Amygdala (tissue), 56 donors: ENCODE results near the gene SHISA2.
"Not testable (repeated sequence)": the region's sequence is repeated elsewhere in the genome, so short reads cannot be mapped to it uniquely, and the experiment has no call there.

Experiments used
- DNase-seq, 56 donors: peaks; one replicate each; lab custom pipeline; 2025; lab: John Stamatoyannopoulos, UW

SHISA2 gene

GRCh38 chr13:26051657-26052311 lies at the start of gene SHISA2:
Gene SHISA2, minus strand, starts transcription at chr13:26052016. Its CDS starts 1,041 bp downstream, at chr13:26050975.
- DNase-seq, result peak in 38 of 56 donors; percentile 9 to 77 (median 32)

DNA sequence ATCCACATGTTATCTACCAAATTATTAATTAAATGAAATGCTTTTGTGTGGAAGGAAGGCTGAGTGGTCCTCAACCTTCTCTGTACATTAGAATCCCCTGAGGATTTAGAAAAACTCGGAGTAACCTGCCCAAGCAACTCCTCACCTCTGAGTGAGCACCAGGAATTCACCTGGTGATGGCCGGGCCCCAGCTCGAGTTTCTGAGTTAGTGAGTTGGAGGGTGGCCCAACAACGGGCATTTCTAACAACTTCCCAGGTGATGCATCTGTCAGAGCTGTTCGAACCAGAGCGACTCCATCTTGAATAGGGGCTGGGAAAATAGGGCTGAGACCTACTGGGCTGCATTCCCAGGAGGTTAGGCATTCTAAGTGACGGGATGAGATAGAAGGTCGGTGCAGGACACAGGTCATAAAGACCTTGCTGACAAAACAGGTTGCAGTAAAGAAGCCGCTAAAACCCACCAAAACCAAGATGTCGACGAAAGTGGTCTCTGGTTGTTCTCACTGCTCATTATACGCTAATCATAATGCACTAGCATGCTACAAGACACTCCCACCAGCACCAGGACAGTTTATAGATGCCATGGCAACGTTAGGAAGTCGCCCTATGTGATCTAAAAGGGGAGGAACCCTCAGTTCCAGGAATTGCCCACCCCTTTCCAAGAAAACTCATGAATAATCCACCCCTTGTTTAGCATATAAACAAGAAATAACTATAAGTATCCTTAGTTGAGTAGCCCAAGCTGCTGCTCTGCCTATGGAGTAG lies 44.2 kb upstream of the SHISA2 start:
- DNase-seq, result no peak

DNA sequence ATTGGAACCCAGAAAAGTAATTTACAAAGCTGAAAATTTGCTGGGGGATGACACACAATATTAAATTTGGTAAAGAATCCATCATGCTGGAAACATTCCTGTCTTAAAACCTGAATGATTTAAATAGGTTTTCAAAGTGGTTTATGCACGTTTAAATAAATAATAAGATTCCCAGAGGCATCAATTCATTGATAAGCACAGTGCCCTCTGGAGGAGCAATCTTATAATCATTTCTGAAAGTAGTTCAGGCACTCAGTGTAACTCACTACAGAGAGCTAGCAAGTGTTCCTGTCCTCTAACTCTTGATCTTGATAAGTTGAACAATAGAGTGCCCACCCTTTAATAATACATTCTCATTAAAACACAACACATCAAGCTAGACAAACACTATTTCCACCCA lies 43.5 kb upstream of the SHISA2 start:
- DNase-seq, result no peak

- not testable (repeated sequence) for DNase-seq
These were observed 25.0 kb upstream of the SHISA2 start for GRCh38 chr13:26076821-26077220.

DNA sequence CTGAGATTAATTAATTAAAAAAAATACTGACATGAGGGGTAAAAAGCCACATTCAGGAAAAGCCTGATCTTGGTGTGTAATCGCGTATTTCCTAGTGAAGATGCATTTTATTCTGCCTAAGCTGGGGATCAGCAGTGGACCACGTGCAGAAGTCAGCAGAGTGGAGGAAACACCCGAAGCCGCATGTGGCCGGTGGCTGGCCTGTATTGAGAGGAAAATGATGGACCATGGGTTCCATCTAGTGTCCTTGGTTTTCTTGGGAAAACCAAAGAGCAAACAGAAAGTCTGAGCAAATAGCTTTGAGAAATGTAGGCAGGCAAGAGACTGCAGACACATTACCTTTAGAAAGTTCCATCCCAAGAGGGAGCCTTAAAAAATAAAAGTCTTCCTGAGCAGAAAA lies 23.7 kb upstream of the SHISA2 start:
- no peak for DNase-seq

DNA sequence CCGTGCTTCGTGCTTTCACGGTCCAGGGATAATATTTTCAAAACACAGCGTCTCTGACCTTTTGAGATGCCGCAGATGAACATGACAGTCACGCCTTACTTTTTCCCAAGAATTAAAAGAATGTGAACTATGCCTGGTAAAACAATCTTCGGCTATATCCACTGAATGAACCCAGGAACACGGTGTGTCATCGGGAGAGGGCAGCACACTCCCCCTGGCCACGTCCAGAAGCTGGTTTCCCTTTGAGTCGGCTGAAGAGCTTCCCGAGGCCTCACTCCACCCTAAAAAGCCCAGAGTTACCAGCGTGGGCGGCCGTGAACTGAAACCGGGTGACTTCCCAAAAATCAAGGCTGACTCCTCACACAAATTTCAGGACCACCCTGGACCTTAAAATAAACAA lies 22.9 kb upstream of the SHISA2 start:
- DNase-seq, result no peak

DNA sequence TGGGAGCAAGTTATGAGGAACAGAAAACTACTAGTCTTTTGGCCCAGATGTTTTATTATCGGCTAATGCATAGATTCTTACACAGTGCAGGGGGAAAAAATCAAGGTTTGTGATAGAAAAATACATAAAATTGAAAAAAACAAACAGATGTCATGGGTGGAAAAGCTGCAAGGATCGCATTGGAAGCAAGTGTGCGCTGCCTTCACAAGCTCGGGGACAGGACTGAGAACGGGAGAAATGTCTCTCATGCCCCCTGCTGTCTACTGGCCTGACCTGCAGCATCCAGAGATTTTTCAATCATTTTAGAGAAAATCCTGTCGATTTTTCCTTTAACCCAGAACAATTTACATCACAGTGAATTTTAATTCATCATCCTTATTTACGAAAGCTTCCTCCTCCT lies 20.5 kb upstream of the SHISA2 start:
- DNase-seq, result not testable (repeated sequence)

DNA sequence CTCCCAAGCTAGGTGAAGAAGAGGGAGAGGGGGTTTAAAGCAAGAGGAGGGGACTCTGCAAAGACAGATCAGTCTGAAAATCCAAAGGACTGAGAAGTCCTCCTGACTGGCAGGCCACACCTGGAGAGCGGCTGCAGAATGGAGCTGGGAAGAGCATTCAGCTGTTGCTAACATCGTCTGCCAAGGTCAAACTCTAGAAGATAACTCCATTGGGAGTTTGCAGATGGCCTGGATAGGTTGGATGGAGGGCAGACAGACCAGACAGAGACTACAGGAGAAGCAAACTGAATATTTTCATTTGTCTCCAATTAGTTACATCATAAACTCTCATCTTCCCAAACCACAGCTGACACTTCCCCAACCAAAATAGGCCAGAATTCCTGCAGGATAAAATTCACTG lies 19.9 kb upstream of the SHISA2 start:
- no peak for DNase-seq

DNA sequence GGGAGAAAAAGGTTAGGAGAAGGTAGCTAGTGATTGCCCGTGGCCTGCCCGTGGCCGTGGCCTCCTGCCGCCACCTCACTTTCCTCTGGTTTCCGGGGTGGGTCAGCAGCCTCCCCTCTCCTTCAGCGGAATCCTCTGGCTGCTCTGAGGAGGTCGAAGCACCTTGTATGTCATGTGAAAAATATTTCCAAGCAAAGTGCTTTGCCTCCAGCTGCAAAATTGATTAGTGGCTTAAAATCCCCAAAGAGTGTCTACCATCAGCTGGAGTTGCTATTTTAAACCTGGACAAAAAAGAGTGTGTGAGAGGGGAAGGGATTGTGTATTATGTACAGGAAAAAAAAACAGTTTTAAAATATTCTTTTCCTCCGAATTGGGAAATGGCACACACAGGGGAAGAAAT lies 17.8 kb upstream of the SHISA2 start:
- not testable (repeated sequence) for DNase-seq

- not testable (repeated sequence) for DNase-seq
These were observed 16.6 kb upstream of the SHISA2 start for GRCh38 chr13:26068372-26068771.

DNA sequence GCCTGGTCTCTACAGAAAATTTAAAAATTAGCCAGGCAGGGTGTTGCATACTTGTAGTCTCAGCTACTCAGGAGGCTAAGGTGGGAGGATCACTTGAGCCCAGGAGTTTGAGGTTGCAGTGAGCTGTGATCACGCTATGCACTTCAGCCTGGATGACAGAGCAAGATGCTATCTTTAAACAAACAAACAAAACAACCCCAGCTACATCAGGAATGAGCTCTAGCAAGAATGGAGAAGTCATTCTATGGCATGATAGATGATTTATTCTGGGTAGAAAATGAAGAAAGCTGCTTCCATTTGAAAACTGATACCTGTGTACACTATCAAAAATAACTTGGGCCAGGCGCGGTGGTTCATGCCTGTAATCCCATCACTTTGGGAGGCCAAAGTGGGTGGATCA lies 15.8 kb upstream of the SHISA2 start:
- no peak for DNase-seq

- DNase-seq, result not testable (repeated sequence)
These were observed 14.7 kb upstream of the SHISA2 start for GRCh38 chr13:26066492-26066891.

DNA sequence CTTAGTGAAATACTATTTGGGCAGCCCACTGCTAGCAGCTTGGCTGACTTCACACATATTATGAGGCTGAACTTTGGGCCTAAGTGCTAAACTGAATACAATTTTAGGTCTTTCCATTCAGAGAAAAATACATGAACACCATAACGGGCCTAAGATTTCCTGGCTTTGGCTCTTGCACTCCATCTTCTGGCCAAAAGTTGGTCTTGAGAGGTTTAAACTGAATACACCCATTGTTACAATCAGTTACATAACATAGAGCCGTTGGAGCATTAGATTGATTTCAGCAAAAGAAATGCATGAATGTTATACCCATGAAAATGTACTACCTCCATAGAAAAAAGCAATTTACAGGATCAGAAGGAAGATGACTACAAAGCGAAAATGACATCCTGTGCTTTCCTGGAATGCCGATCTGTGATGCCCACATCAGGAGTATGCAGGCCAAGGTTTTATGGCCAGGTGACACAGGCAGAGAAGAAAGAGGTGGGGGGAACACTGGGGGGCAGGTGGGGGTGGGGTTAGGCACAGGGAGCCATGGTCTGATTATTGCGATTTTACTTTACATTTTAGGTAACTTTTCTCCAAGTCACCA lies 11.1 kb upstream of the SHISA2 start:
- DNase-seq, result peak in 27 of 56 donors; percentile 2 to 82 (median 34)

DNA sequence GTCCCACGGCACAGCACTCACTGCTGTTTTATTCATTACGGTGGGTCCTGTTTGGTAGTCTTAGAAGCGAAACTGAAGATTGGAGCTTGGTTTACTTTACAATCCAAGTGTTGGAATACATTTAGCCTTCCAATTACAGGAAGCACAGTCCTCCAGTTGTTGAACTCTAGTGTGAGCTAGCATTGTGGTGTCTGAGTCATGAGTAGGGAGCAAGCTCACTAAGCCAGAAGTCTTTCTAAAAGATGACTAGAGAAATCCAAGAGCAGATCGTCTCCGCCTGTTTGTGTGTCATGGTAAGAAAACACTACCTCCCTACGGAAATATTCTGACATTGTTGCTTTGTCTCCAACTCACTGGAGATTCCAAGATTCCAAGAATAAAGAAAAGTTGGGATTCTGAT lies 10.1 kb upstream of the SHISA2 start:
- no peak for DNase-seq

DNA sequence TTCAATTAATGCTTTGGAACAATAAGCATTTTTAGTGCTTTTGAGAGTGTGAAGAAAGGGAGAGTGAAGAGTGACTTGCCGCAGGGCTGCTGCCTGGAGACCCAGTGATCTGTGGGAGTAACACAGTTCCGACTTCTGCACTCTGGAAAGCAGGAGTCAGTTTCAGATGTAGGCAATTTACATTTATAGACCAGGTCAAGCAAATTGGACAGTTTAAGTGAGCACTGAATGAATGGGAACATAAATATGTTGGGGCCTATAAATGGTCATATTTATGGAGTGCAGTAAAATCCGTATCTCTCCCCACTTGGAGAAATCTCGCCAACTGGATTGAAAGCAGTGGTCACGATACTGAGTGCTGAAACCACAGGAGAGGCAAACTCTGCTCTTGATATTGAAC lies 9.4 kb upstream of the SHISA2 start:
- DNase-seq, result no peak

DNA sequence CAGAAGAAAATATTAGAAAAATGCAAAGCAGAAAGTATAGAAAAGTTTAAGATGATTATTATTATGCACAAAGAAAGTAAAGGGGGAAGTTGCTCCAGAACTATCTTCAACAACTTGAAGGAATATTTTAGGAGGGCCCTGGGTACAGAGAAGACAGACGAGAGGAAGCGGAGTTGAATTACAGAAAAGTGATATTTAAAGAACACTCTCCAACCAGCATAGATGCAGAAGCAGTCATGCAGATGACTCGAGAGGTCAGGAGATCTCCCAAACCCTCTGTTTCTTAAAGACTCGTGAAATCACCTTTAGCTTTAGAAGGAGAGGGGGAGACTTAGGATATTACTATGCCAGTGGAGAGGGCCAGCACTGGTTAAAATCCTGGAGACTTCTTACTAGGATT lies 8.5 kb upstream of the SHISA2 start:
- DNase-seq, result no peak

DNA sequence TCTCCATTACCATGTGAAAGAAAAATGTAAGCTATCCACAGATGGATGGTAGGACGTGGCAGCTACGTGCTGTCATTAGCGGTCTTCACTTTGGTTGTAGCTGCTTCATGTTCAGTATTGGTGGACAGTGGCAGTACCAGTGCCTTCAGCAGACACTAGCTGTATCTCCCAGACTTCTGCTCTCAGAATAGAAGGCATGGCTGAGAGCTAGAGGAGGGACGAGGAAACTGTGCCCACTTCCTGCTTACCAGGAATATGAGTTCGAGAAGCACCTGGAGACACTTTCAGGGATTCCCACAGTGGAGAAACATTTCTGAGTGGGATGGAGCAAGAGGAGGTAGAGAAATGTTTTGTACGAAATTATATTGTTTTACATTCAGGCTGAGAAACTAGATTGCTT lies 6.9 kb upstream of the SHISA2 start:
- DNase-seq, result no peak

DNA sequence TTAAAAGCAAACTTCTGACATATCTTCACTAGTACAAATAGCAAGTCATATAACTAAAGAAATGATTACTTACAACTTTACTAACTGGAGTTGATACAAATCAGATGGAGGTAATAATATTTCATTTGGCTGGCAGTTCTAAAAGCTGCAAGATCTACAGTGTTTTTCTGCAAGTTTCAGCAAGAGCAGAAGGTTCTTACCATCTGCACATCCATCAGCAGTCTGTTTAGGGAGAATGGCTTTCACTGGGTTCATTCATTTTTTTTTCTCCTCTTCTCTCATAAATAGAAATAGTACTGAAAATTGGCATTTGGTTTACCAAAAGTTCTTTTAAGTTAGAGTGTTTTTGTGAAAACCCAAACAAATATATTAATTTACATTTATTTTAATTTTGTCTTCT lies 3.1 kb upstream of the SHISA2 start:
- no peak for DNase-seq

DNA sequence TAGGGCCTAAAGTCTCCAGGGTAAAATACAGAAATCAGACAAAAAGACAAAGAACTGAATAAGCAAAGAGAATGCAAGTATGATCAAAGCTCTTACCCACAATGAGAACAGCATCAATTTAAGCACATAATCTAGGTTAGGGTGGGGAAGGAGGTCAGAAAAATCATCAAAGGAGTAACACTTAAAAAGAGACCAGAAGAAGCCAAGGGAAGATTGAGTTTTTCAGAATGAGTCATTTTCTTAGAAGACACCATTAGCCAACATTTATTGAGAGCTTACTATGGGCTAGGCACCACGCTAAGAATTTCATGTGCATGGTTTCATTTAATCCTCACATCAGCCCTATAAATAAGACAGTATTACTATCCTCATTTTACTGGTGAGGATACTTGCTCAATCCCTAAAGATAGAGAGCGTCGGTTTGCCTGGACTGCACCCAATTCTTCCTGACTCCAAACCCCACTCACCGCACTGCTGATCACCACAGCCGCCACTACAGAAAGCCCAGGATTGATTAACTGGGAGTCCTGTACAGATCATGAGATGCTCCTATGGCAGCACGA lies 1.7 kb upstream of the SHISA2 start:
- no peak for DNase-seq

DNA sequence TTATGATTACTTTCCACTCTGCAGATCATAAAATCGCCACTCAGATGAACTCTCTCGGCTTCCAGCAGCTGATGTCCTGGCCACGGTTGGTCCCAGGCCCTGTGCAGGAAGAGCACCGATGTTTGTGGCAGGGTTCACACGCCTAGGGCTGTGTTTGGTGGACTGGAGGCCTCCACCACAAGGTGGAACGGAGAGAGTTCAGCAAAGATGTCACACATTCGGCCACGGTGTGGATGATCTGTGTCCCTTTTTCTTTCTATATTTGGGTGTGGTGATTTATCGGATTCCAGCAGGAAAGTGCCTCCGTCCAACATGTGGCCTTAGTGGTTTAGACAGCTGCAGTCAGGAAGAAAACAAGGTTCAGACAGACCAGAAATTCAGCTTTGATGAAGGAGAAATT lies 521 bp upstream of the SHISA2 start:
- no peak for DNase-seq

- peak in 5 of 56 donors; percentile 28 to 49 (median 45) for DNase-seq
These were observed 572 bp downstream of the SHISA2 start for GRCh38 chr13:26051231-26051656.
